AG04450 (cell line): Measurements from ENCODE around the gene PTPRT. TPM values are rescaled to one million over a fixed set of nuclear protein-coding genes. Genes with fewer than 3 reads are reported as not detected.

Experiments
- CTCF ChIA-PET: fragments of 300-600, 350-600 bp; formaldehyde crosslinking; extraction: SDS; loops from one replicate; lab custom pipeline; 2022; ENCODE audit warnings: antibody characterized with exemption, inconsistent platforms; lab: Charles Lee
- POLR2A ChIA-PET: fragments of 350-600 bp; formaldehyde crosslinking; extraction: SDS; loops from one replicate; lab custom pipeline; 2021; ENCODE audit warnings: antibody characterized with exemption, inconsistent platforms; lab: Yijun Ruan, JAX
- DNase-seq: peaks from one replicate; pipeline ENCODE4 v3.0.0-alpha.2; 2011; ENCODE audit warnings: low read depth, low spot score
- H3K27ac ChIP-seq: one replicate; pipeline ENCODE4 v1.5.1; 2012; ENCODE audit warnings: low read depth, low read length, control low read depth
- H3K27me3 ChIP-seq: one replicate; pipeline ENCODE4 v1.6.0; 2012; ENCODE audit warnings: low read length; ENCODE audit not compliant: control insufficient read depth, insufficient read depth
- H3K4me3 ChIP-seq: 2 replicates; pipeline ENCODE4 v1.5.1; 2011; ENCODE audit warnings: mild to moderate bottlenecking, low read depth, low read length, control low read depth
- H3K9me3 ChIP-seq: 2 replicates; pipeline ENCODE4 v1.5.1; 2012; ENCODE audit warnings: low read length; ENCODE audit not compliant: control insufficient read depth, insufficient read depth
- CTCF ChIP-seq: IDR thresholded peaks from 2 replicates; pipeline ENCODE4 v1.5.1; 2011; ENCODE audit warnings: low read depth, low read length, control low read depth, inconsistent platforms
- polyA plus RNA-seq: library from polyadenylated mRNA; depleted of rRNA; stranded (reverse); fragments of >200 nt; gene quantifications from 2 replicates; pipeline ENCODE4 v1.2.3, GENCODE V29; 2011

The PTPRT gene
- polyA plus RNA-seq, 1 experiment, result not detected

- Histone ChIP-seq H3K9me3 (peaks cover 33% of the 10 kb centered on the region), H3K4me3 (no peak overlapping the region), H3K27me3 (no peaks in the 10 kb centered on the region), H3K27ac (no peak overlapping the region)
- ChIA-PET POLR2A (no interaction called here), CTCF (no interaction called here)
- no peak for TF ChIP-seq CTCF
- no peak for DNase-seq
Observed at GRCh38 chr20:42556575-42556974, 633.1 kb downstream of the PTPRT start.

- CTCF ChIA-PET, result no interaction called here
- Histone ChIP-seq H3K27ac (no peak overlapping the region), H3K27me3 (no peaks in the 10 kb centered on the region), H3K4me3 (no peak overlapping the region), H3K9me3 (peaks cover 6% of the 10 kb centered on the region; the same call in 1 of the 2 replicates)
- TF ChIP-seq CTCF, result no peak
- DNase-seq, result no peak
- POLR2A ChIA-PET, result no interaction called here
Observed at GRCh38 chr20:42553374-42553773, 636.3 kb downstream of the PTPRT start.

GRCh38 chr20:42549496-42549895, 640.2 kb downstream of the PTPRT start:
- Histone ChIP-seq H3K9me3 (peaks cover 6% of the 10 kb centered on the region; the same call in 1 of the 2 replicates), H3K27me3 (no peaks in the 10 kb centered on the region), H3K27ac (no peak overlapping the region), H3K4me3 (no peak overlapping the region)
- ChIA-PET CTCF (no interaction called here), POLR2A (no interaction called here)
- no peak for DNase-seq
- no peak for TF ChIP-seq CTCF

GRCh38 chr20:42544926-42545325, 644.8 kb downstream of the PTPRT start:
- POLR2A ChIA-PET, result no interaction called here
- Histone ChIP-seq H3K27ac (no peak overlapping the region), H3K9me3 (peaks cover 6% of the 10 kb centered on the region; the same call in 1 of the 2 replicates), H3K4me3 (no peak overlapping the region), H3K27me3 (no peaks in the 10 kb centered on the region)
- CTCF ChIA-PET, result no interaction called here
- DNase-seq, result no peak
- no peak for TF ChIP-seq CTCF

GRCh38 chr20:42532831-42533230, 656.9 kb downstream of the PTPRT start:
- no peaks in the 10 kb centered on the region for H3K27me3 ChIP-seq
- peaks cover 36% of the 10 kb centered on the region for H3K9me3 ChIP-seq
- POLR2A ChIA-PET, result no interaction called here
- DNase-seq, result no peak
- H3K4me3 ChIP-seq, result no peak overlapping the region
- no peak overlapping the region for H3K27ac ChIP-seq
- TF ChIP-seq CTCF, result no peak
- CTCF ChIA-PET, result no interaction called here
